ENCODE results near the gene TMC6.
"Not testable (repeated sequence)": the region's sequence is repeated elsewhere in the genome, so short reads cannot be mapped to it uniquely, and the experiment has no call there.

TMC6 gene

DNA sequence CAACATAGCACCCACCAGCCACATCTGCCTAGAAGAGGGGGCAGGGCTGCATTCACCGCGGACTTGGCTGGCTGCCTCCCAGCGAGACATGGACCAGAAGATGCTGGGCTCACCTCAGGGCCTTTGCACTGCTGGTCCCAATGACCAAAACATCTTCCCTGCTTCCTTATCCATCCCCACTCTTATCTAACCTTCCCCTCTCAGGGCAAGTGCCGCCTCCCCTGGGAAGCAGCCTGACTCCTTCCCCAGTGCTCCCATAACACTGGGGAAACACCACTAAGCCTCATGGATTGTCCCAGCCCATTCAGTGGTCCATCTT is 5.7 kb downstream of the TMC6 start:
- no peak for DNase-seq

DNA sequence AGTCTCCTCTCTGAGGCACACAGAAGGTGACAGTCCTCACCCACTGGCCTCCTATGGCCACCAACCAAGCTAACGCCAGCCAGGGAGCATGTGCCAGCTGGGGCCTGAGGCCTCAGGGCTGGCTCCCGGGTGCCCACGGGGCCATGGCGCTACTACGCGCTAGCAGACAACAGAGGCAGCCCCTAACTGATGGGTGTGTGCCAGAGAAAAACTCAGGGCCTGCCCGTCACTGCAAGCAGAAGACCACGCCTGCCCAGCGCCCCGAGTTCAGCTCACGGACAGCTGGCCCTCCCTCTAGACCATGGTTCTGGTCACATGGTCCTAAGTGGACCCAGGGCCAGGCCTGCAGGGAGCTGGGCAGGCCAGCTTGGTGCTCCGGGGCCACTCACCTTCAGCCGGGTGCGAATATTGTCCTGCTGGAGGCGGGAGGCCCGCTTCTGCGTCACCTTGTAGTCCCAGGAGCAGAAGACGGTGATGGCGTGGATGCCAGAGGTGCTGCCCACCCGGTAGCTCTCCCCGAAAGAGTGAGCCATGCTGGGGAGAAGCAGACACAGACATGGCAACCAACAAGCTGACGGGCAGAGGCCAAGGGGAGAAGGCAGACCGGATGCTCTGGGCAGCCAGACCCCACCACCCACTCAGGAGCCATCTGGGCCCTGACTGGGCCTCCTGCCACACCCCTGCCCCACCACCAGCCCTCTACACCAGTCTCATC is 6.2 kb downstream of the TMC6 start:
- no peak for DNase-seq

DNA sequence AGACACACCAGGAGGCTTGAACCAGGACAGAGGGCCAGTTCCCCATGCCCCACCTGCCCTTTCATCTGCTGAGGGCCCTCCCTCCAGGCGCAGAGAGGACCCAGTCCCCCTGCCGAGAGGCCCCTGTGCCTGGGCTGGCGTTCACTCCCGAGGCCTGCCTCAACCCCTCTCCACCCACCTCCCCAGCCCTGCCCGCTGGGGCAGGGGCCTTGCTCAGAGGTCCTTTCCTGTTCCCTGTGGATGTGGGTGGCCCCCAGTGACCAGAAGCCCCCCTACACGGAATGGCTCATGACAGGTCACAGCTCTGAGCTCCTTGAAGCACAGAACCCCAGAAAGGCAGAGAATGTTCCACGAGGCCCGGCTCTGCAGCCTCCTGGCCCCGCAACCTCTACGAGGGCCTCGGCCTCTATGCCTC is 6.7 kb downstream of the TMC6 start:
- no peak for DNase-seq

DNA sequence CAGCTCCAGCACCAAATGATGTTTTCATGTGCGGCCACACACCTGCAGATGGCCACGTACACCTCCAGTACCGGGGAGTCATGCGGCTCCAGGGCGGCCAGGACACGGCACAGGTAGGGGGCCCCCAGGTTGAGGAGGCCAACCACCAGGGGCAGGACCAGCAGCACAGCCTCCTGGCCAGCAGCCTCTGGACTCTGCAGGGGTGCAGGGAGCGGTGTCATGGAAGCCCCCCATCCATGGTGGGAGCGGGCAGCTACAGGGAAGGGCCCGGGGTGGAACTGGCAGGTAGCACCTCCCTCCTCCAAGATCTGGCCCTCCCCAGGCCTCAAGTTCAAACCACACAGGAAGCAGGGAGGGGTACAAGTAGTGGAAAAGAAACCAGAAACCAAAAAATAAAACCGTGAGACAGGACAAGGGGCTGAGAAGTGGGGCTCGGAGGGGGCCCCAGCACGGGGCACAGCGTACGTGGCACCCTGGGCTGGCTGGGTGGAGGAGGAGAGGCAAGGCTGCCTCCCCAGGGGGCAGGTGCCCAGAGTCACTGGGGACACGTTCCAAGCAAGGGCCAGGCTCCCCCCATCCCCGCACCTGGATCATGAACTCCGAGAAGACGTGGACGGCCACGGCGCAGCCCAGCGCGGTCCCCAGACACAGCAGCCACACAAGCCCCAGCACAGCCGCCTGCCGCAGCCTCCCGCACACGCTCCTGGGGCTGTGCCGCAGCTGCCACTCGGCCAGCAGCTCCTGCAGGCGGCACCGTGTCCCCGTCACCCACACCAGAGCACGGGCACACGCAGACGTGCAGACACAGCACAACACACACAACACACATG is 7.4 kb downstream of the TMC6 start:
- no peak for DNase-seq

DNA sequence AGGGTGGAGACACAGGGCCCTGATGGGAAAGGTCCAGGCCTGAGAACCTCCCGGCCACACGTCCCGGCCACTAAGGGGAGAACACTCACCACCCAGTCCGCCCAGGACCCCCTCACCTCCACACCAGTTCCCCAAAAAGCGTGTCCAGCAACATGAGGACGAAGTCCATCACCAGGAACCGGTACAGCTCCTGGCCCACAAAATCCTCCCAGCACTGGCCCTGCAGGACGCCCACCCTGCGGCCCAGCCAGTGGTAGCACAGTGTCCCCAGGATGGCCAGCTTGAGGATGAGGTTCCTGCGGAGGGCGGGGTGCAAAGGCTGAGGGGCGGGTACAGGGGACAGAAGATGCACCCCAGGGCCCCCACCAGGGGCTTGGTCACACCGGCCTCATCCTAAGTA is 8.0 kb downstream of the TMC6 start:
- DNase-seq = no peak

DNA sequence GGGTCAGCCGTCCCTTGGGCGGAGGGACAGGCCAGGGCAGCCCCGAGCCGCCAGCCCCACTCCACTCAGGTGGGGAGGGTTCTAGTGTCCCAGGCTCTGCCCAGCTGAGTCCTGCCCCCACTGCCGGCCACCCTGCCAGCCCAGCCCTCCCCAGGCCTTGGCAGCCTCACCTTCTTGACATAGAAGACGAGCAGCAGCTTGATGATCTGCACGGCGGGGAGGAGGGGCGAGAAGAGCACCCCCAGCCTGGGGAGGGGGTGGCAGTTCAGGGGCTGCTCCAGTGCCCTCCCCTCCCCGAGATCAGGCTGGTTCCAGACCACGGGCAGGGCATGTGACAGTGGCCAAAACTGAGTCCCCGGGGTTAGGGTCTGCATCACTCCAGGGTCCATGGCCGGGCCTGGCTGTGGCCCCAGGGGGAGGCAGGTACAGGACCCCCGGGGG is 9.7 kb downstream of the TMC6 start:
- no peak for DNase-seq

DNA sequence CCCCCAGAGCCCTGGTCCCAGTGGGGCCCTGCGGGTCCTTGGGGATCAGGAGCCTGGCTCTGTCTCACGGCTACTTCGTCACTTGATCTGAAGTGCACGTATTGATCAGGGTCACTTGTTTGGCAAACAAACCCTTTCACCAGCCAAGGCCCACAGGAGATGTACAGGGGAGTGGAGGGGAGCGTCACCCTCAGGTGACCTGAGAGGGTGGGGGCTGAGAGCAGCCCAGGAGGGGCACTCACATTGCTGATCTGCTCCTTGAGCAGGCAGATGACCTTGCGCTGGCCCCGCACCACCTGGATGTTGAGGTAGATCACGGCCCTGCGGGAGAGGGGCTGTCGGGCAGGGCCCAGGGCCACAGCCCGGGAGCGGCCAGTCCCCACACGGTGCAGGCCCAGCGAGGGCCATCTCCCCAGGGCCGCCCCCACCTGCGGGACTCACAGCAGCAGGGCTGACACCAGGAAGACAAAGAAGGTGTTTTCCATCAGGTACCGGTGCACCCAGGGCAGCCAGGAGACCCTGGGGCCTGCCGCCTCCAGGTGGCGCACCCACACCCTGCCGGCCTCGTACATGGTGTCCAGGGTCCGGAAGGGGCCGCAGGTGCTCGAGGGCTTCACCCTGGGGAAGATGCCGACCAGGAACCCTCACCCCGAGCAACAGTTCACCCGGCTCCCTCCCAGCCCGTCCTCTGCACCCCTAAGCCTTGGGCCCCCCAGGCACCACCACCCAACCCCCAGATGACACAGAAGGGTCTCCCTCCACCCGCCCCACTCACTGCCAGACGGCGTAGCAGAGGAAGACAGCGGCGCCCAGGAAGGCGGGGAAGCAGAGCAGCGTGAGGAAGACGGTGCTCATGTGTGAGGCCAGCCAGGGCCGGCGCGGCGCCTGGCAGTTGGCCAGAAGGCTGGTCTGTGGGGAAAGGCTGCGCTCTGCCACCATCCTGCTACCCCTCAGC is 11.3 kb downstream of the TMC6 start:
- no peak for DNase-seq

DNA sequence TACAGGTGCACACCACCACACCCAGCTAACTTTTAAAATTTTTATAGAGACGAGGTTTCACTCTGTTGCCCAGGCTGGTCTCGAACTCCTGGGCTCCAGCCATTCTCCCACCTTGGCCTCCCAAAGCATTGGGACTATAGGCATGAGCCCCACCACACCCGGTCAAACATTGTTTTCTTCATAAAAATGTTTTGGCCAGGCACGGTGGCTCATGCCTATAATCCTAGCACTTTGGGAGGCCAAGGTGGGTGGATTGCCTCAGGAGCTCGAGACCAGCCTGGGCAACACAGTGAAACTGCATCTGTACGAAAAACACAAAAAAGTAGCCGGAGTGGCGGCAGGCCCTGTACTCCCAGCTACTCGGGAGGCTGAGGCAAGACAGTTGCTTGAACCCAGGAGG is 12.1 kb downstream of the TMC6 start:
- no peak for DNase-seq

DNA sequence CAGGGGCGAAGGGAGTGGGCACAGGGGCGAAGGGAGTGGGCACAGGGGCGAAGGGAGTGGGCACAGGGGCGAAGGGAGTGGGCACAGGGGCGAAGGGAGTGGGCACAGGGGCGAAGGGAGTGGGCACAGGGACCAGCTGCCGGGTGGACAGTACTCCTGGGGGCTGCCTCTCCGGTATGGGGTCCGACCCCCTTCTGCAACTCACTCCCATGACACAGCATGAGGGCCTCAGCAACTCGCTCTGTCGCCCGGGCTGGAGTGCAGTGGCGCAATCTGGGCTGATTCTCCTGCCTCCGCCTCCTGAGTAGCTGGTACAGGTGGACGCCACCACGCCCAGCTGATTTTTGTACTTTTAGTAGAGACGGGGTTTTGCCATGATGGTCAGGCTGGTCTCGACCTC is 12.8 kb downstream of the TMC6 start:
- not testable (repeated sequence) for DNase-seq

DNA sequence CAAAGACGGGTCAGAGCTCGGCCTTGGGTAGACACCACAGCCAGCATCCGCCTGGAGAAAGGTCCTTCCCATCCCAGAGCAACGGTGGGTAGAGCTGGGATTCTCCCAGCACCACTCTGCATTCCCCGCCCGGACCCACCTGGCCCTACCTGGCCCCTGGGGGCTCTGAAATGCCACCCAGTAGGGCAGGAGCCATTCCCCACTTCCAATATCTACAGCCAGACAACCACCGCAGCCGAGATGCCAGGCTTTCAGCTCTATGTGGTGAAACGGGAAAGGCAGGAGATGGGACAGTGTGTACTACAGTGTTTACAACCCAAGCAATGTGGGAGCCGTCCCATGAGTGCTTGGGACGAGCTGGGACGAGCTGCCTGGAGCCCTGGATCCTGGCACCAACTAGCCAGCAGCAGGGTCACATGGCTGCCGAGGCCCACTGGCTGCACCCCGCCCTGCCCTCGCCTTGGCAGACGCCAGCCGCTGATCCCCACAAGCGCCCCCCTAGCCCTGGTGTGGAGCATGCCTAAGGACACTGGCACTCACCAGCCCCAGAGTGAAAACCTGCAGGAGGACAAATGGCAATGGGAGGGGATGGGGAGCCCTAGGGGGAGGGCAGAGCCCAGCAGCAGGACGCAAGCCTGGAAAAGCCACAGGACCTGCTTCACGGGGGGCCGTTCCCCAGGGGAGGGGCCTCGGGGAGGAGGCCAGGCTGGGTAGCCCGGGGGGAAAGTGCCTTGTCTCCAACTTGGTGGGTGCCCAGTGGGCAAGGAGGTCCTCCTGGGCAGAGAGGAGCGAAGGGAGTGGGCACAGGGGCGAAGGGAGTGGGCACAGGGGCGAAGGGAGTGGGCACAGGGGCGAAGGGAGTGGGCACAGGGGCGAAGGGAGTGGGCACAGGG is 13.5 kb downstream of the TMC6 start:
- DNase-seq = no peak

DNA sequence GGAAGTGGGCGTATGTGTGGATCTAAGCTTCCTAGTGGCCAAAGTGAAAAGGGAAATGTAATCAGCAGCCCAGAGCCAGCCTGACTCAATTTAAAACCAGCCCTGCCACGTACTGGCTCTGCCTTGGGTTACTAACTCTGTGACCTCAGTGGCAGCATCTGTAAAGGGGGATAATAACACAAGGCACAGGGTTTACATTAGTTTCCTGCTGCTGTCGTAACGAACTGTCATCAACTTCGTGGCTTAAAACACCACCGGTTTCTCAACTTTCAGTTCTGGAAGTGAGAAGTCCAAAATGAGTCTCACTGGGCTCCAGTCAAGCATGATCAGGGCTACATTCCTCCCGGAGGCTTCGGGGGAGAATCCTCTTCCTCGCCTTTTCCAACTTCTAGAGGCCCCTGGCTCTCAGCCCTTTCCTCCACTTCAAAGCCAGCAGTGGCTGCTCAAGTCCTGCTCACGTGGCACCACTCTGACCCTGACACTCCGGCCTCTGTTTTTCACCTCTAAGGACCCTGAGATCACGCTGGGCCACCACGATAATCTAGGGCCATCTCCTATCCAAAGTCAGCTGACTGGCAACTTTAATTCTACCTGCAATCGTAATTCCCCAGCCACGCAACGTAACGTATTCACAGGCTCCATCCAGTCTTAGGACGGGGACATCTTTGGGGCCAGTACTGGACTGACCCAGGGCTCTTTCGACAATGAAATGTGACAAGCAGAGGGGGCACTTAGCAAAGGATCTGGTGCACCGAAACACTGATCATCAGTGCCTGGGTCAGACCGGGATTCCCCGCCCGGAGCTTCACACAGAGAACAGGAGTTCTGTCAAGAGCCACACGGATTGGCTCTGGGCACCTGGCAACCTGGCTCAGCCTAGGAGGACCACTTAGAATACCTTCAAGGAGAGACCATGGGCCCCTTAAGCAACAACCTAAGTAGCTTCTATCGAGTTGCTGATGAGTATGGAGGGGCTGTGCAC is 14.5 kb downstream of the TMC6 start:
- no peak for DNase-seq

DNA sequence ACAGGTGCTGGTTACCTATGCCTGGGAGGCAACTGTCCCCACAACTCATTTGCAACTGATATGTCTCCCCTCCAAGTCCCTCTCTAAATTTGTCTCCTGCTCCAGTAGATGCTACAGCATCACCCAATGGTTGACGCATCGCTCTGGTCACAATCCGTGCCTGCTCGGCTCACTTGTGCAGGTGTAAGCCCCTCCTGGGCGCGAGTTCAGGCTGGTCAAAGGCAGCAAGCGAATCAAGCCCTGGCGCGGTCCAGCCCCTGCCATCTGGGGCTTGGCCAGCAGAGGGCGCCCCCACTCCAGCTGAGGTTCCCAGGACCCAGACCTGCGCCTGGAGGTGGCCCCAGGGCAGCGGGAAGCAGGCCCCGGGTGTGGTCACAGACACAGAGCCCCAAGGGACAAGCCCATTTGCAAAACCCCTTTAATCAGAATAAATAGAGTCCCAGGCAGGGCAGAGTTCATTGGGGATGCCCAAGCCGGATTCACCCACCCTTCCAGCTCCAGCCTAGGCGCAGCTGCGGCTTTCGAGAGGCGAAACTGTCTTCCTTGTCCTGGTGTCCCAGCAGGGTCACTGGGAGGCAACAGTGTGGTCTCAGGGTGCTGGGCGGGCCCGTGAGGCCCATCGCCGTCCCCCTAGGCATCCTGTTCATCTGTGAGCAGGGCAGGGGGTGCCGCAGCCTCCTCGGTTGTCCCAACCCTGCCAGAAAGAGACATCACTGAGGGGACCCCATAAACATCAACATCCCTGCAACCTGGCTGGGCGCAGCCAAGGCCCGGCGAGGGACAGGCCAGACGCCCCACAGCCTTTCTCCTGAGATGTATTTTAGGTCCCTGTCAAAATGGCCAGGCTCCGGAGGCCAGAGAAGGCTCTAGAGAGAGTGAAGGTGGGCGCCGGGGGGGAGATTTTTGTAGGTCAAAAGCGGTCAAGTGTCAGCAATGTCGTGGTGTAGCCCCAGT is 15.8 kb downstream of the TMC6 start:
- peak; percentile 84 for DNase-seq

DNA sequence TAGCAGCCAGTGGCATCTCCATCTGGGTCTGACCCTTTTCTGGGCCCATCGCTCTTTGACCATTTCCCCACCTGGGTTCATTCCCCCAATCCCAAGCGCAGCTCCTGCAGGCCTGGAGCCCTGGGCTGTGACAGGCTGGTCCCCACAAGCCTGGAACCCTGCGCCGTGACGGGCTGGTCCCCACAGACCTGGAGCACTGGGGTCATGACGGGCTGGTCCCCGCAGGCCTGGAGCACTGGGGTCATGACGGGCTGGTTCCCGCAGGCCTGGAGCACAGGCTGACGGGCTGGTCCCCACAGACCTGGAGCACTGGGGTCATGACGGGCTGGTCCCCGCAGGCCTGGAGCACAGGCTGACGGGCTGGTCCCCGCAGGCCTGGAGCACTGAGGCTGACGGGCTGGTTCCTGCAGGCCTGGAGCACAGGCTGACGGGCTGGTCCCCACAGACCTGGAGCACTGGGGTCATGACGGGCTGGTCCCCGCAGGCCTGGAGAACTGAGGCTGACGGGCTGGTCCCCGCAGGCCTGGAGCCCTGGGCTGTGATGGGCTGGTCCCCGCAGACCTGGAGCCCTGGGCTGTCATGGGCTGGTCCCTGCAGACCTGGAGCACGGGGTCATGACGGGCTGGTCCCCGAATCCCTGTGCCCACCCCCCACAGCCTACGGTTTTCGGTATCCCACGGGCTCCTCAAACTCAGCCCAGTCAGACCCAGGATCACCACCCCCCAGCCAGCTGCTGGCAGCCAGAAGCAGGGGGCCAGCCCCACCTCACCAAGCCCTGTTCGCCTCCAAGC is 16.6 kb downstream of the TMC6 start:
- no peak for DNase-seq

DNA sequence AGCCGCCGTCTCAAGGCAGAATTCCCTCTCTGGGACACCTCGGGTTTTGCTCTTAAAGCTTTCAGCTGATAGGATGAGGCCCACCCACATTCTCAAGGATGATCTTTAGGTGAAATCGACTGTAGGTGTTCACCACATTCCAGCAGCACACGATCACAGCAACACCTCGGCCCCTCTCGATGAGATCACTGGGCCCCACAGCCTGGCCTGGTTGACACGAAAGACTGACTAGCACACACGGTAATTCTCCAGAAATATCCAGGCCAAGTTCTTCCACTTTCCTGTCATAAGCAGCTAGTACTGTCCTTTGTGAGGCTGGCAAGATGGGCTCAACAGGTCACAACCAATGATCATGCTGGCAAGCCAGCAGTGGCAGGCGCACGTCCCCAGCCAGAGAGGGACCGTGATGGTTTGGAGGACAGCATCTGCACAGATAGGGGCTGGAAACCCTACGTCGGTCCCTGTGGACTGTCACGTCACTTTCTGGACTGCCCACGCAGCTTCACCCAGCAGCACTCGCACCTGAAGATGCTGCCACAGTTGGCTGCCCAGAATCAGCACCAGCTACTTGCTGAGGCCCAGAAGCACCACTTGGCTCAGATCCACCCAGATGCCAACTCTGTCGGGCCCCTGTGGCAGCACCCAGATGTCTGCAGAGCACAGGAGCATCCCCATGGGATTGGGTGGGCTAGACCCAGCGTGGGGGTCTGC is 17.4 kb downstream of the TMC6 start:
- DNase-seq = no peak

DNA sequence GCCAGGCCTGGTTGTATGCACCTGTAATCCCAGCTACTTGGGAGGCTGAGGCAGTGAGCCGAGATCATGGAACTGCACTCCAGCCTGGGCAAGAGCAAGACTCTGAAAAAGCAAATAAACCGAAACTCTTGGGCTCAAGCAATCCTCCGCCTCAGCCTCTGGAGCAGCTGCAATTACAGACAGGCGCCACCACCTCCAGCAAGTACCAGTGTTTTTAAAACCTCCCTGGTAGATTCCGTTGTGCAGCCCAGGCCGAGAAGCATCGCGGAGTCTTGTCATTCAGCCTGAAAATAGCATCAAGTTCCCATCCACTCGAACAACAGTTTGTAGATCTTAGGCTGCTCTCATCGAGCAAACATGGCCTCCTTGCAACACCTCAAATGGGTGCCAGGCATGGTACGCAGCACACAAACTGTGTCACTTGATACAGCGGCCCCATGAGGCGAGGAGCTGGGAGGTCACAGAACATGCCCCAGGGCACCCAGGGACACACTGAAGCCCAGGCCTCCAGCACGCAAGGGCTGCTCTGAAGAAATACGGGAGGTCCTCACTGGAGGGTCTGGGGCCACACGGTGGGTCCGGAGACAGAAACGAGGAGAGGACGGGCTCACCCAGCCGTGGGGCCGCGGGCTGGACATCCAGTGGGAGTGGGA is 18.1 kb downstream of the TMC6 start:
- DNase-seq = no peak

DNA sequence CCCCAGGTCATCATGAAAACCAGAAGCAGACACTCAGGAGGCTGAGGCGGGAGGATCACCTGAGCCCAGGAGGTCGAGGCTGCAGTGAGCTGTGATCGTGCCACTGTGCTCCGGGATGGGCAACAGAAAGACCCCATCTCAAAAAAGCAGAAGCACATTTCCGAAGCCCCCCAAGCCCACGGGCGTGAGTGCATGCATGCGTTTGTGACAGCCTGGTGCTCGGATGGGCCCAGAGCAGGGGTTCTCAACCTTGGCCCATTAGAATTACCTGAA is 19.1 kb downstream of the TMC6 start:
- DNase-seq = no peak

DNA sequence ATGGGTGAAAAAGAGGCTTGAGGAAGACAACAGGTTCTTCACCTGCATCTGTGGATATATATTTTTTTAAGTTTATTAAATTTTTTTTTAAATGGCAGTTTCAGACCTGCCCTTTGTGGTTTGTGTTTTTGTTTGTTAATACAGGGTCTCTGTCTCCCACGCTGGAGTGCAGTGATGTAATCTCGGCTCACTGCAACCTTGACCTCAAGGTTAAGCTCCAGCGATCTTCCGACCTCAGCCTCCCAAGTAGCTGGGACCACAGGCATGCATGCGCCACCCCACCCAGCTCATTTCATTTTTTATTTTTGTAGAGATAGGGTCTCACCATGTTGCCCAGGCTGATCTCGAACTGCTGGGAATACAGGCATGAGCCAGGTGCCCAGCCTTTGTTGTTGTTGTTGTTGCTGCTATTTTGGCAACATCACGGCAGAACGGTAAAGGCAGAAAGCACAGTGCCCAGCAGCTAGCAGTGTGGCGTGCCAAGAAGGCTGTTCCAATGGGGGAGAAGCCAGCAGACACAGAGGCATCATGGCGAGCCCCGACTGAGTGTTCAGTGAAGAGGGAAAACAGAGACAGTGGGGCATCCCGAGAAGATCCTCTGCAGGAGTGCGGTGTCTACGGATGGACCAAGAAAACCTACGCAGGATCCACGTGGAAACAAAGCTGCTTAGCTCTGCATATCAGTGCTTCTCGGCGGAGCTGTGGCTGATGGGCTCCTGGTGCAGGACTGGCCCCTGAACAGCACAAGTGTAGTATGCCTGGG is 19.6 kb downstream of the TMC6 start:
- no peak for DNase-seq

Measured in T-helper 9 cell (primary cell).